GM21423 (cell line): Measurements from ENCODE around the gene SNCA.

Experiments
- ATAC-seq: cut with Tn5 transposase; IDR thresholded peaks from one replicate; pipeline ENCODE4 v1.9.1; 2021; ENCODE audit warnings: mild to moderate bottlenecking, moderate library complexity; ENCODE audit not compliant: unreplicated experiment

SNCA gene

GRCh38 chr4:89757154-89757719 lies 79.7 kb downstream of the SNCA start:
- no peak for ATAC-seq

GRCh38 chr4:89755220-89755619 lies 81.7 kb downstream of the SNCA start:
- ATAC-seq: no peak

- ATAC-seq: no peak
Observed at GRCh38 chr4:89754531-89754930, 82.4 kb downstream of the SNCA start.

GRCh38 chr4:89753601-89754066 lies 83.3 kb downstream of the SNCA start:
- ATAC-seq: no peak

GRCh38 chr4:89752932-89753598 lies 83.9 kb downstream of the SNCA start:
- no peak for ATAC-seq

- no peak for ATAC-seq
Observed at GRCh38 chr4:89751416-89751815, 85.5 kb downstream of the SNCA start.

GRCh38 chr4:89746377-89746776 lies 90.6 kb downstream of the SNCA start:
- ATAC-seq: no peak

- ATAC-seq: no peak
Observed at GRCh38 chr4:89745708-89746107, 91.3 kb downstream of the SNCA start.

- ATAC-seq: no peak
Observed at GRCh38 chr4:89744914-89745313, 92.0 kb downstream of the SNCA start.

GRCh38 chr4:89741768-89742167 lies 95.2 kb downstream of the SNCA start:
- ATAC-seq: no peak

GRCh38 chr4:89739311-89739988 lies 97.5 kb downstream of the SNCA start:
- no peak for ATAC-seq

GRCh38 chr4:89737888-89738287 lies 99.1 kb downstream of the SNCA start:
- ATAC-seq: no peak

GRCh38 chr4:89733946-89734345 lies 103.0 kb downstream of the SNCA start:
- ATAC-seq: no peak

- no peak for ATAC-seq
Observed at GRCh38 chr4:89727238-89727637, 109.7 kb downstream of the SNCA start.

- no peak for ATAC-seq
Observed at GRCh38 chr4:89725268-89725667, 111.7 kb downstream of the SNCA start.

- ATAC-seq: no peak
Observed at GRCh38 chr4:89724716-89725115, 112.2 kb downstream of the SNCA start.

GRCh38 chr4:89723096-89723495 lies 113.9 kb downstream of the SNCA start:
- ATAC-seq: no peak

GRCh38 chr4:89722517-89722916 lies 114.4 kb downstream of the SNCA start:
- no peak for ATAC-seq

- no peak for ATAC-seq
Observed at GRCh38 chr4:89720981-89721380, 116.0 kb downstream of the SNCA start.

GRCh38 chr4:89719536-89720090 lies 117.3 kb downstream of the SNCA start:
- ATAC-seq: no peak

GRCh38 chr4:89716893-89717292 lies 120.1 kb downstream of the SNCA start:
- no peak for ATAC-seq

GRCh38 chr4:89715631-89716030 lies 121.3 kb downstream of the SNCA start:
- ATAC-seq: no peak
